GM18951 (cell line): ENCODE measurements around the gene FAM187B.
"Not testable (repeated sequence)": the region's sequence is repeated elsewhere in the genome, so short reads cannot be mapped to it uniquely, and the experiment has no call there.

Experiments
- POLR2A ChIP-seq: IDR thresholded peaks from 4 replicates; pipeline ENCODE4 v1.6.1; 2011; ENCODE audit warnings: mild to moderate bottlenecking; ENCODE audit not compliant: insufficient read length, insufficient read depth; ENCODE audit errors: extremely low read depth
- in situ Hi-C: fragments of 300-500 bp; cut with MboI; formaldehyde crosslinking; loops from one replicate; pipeline ENCODE4 v1.12.0; 2022; ENCODE audit warnings: low sequenced_read_pairs, mixed read lengths, inconsistent platforms; ENCODE audit not compliant: unreplicated experiment

FAM187B gene

DNA sequence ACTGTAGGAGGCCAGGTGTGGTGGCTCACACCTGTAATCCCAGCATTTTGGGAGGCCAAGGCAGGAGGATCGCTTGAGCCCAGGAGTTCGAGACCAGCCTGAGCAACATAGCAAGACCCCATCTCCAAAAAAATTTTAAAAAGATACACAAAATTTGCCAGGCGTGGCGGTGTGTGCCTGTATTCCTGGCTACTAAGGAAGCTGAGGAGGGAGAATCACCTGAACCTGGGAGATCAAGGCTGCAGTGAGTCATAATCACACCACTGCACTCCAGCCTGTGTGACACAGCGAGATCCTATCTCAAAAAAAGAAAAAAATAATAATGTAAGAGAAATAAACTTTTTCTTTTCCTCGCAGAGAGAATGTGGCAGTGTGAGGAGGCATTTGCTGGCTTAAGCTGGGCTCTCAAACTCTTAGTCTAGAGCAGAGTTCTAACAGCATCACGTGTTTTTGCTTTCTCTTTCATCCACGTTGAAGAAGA, 21.1 kb downstream of the FAM187B start:
- no peak for TF ChIP-seq POLR2A
- in situ Hi-C loops = no loop called here

DNA sequence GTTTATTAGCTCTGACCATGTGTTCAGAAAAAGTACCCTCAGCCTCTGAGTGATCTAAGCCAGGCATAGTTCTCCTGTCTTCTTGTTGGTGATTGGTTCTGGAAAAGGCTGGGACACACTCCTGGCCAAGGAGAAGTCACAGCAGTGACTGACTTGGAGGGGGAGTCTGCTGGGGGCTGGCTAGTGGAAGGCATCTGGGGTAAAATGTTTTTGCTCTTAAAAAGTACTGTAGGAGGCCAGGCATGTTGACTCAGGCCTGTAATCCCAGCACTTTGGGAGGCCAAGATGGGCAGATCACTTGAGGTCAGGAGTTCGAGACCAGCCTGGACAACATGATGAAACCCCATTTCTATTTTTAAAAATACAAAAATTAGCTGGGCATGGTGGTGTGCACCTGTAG, 21.7 kb downstream of the FAM187B start:
- TF ChIP-seq POLR2A = no peak
- in situ Hi-C loops = no loop called here

DNA sequence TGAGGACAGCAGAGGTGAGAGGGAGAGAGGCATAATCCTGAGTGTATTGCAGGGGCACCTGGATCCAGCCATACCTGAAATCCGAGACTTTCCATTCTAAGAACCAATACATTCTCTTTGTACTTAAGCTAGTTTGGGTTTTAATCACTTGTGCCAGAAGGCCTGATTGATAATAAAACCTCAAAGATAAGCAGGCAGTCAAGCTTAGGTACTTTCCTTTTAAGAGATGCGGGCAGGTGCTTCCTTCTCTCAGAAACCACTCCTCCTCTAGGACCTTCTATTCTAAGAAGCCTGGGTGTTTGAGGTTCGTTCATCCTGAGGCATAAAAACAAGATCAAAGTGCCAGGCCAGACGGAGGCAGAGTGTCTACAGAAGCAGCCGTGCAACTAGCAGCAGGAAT, 22.2 kb downstream of the FAM187B start:
- TF ChIP-seq POLR2A = no peak
- in situ Hi-C loops = no loop called here

- in situ Hi-C loops = no loop called here
These were observed 22.7 kb downstream of the FAM187B start for GRCh38 chr19:35205733-35206323.

GRCh38 chr19:35204799-35205732, 23.5 kb downstream of the FAM187B start:
- no peak for TF ChIP-seq POLR2A
- in situ Hi-C loops = no loop called here

More at GRCh38 chr19:35205733-35206323, 22.7 kb downstream of the FAM187B start:
- no peak for TF ChIP-seq POLR2A

DNA sequence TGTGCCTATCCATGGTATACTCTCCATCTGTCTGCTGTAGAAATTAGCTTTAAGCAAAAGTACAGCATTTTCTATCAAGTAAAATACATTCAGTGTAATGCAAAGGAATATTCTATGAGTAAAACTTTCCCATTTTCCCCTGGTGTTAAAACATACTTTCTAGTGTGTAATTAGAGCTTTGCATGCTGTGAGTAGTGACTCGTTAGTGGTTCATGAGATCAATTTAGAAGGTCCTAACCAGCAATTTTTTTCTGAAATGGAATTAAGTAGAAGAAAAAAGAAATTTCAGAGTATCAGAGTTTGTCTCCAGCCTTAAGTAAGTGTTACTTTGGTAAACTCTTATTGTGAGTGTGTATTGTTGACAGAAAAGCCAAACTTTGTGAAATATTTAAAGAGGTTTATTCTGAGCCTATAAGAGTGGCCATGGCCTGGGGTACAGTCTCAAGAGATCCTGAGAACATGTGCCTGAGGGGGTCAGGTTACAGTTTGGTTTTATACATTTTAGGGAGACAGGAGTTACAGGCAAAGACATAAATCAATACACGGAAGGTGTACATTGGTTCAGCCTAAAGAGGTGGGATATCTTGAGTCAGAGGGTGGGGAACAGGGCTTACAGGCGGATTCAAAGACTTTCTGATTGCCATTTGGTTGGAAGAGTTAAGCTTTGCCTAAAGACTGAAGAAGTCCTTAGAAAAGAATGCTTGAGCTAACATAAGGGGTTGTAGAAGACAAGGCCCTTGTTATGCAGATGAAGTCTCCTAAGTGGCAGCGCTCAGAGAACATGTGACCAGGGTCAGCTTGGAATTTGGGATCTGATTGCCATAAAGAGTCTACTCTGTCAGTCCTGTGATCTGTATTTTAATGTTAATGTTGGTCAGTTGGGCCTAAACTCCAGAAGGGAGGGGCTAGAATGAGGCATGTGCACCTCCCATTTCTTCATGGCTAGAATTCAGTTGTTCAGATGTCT, 25.5 kb downstream of the FAM187B start:
- in situ Hi-C loops = no loop called here
- TF ChIP-seq POLR2A = no peak

DNA sequence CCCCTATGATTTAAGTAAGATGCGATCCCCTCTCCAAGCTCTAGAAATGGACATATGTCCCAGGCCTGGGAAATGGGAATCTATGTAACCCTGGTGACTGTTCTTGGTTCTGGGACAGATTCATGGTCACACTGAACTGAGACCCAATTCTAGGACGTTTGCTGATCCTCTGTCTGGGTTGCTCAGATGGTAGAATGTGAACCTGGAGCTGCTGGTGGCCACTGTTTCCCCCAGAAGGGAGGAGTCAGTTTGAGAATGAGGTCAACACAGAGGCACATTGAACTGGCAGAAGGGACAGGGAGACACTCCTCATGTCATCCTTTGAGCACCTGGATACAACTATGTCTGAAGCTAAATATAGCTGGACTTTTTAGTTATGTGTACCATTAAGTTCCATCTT, 29.1 kb downstream of the FAM187B start:
- in situ Hi-C loops = no loop called here
- no peak for TF ChIP-seq POLR2A

DNA sequence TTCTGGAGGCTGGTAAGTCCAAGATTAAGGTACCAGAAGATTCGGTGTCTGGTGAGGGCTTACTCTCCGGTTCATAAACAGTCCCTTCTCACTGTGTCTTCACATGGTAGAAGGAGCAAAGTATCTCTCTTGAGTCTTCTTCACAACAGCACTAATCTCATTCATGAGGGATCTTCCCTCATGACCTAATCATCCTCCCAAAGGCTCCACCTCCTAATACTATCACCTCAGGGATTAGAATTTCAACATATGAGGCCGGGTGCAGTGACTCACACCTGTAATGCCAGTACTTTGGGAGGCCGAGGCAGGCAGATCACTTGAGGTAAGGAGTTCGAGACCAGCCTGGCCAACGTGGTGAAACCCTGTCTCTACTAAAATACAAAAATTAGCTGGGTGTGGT, 31.7 kb downstream of the FAM187B start:
- in situ Hi-C loops = not testable (repeated sequence)

GRCh38 chr19:35195830-35196229, 32.7 kb downstream of the FAM187B start:
- in situ Hi-C loops = no loop called here
- no peak for TF ChIP-seq POLR2A

DNA sequence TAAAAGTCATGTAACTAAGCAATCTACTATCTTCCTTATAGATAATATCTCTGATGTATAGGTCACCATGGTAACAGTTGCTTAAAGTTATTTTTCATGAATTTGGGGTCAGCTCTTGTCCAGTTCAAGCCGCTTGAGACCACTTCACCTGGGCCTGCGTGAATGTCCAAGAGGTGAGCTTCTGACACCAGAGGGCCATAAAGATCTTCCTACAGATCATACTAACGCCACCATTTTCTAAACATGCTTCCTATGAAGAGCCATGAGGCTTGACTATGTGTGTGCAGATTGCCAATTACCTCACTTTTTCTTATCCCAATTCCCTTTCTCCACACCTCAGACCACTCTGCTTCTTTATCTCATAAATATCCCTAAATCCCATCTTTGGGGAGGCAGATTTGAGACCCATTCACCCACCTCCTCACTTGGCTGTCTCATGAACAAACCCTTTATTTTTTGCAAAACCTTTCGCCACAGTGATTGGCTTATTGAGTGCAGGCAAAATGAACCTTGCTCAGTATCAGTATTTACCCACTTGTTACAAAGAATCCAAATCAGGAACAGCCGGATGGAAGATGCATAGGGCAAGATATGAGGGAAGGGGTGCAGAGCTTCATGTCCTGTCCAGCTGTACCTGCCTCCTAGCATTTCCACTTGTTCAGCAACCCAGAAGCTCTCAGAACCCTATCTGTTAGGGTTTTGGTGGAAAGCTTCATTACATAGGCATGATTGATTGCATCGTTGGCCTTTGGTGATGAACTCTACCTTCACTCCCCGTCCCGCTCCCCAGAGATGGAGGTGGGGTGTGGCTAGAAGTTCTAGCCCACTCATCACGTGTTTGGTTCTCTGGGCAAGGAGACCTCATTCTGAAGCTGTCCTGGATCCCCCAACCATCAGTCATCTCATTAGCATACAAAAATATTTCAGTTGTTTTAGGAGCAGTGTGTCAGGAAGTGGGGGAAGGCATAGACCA, 34.2 kb downstream of the FAM187B start:
- TF ChIP-seq POLR2A = no peak
- in situ Hi-C loops = no loop called here

GRCh38 chr19:35184884-35185283, 43.7 kb downstream of the FAM187B start:
- in situ Hi-C loops = no loop called here
- TF ChIP-seq POLR2A = no peak

- in situ Hi-C loops = no loop called here
- TF ChIP-seq POLR2A = no peak
These were observed 44.3 kb downstream of the FAM187B start for GRCh38 chr19:35184267-35184666.

DNA sequence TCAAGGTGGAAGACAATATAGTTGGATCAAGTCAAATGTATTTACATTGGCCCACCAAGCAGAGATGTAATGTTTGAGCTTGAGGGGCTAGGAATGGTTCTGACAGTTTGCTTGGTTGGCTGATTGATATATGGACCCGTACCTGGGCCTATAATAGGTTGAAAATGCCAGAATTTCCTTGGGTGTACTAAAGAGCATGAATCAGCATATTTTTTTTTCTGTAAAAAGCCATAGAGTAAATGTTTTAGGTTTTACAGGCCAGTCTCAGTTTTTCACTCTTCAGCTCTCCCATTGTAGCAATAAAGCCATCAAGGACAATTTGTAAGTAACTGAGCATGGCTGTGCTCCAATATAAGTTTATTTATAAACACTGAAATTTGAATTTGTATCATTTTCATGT, 47.2 kb downstream of the FAM187B start:
- TF ChIP-seq POLR2A = no peak
- in situ Hi-C loops = no loop called here
